T-helper 1 cell treated with Interleukin-12 subunit alpha and Interleukin-12 subunit beta and Interleukin-4 antibody, amounts not matched to agents 30 μg/mL and 1 μg/mL, for 36 hours (primary cell): ENCODE data around the gene KISS1.

Experiments used
- H3K27ac Mint-ChIP-seq: one replicate; pipeline ENCODE4 v1.8.0; 2021; ENCODE audit warnings: mild to moderate bottlenecking, mixed read lengths
- H3K27me3 Mint-ChIP-seq: one replicate; pipeline ENCODE4 v1.8.0; 2021; ENCODE audit warnings: low read depth, mixed read lengths
- H3K36me3 Mint-ChIP-seq: one replicate; pipeline ENCODE4 v1.8.0; 2021; ENCODE audit warnings: low read depth, mixed read lengths
- H3K4me1 Mint-ChIP-seq: one replicate; pipeline ENCODE4 v1.8.0; 2021; ENCODE audit warnings: low read depth, mixed read lengths
- H3K4me3 Mint-ChIP-seq: one replicate; pipeline ENCODE4 v1.8.0; 2021; ENCODE audit warnings: mild to moderate bottlenecking, moderate library complexity, mixed read lengths
- H3K9me3 Mint-ChIP-seq: one replicate; pipeline ENCODE4 v1.8.0; 2021; ENCODE audit warnings: mixed read lengths

Gene KISS1

GRCh38 chr1:204167730-204168129 is 28.6 kb downstream of the KISS1 start:
- Mint-ChIP-seq H3K27me3 (peaks cover 4% of the 10 kb centered on the region), H3K27ac (no peak overlapping the region), H3K36me3 (no peaks in the 10 kb centered on the region), H3K4me1 (no peaks in the 10 kb centered on the region), H3K4me3 (no peak overlapping the region), H3K9me3 (peaks cover 44% of the 10 kb centered on the region)

GRCh38 chr1:204166219-204166618 is 30.1 kb downstream of the KISS1 start, which contains the start of gene REN:
Gene REN (minus strand): TSS chr1:204166337. CDS start chr1:204166293, 44 bp downstream.
- peaks cover 31% of the 10 kb centered on the region for H3K9me3 Mint-ChIP-seq

GRCh38 chr1:204162494-204163074 is 33.7 kb downstream of the KISS1 start:
- Mint-ChIP-seq H3K36me3 (no peaks in the 10 kb centered on the region), H3K27ac (no peak overlapping the region), H3K4me3 (no peak overlapping the region), H3K27me3 (peaks cover 10% of the 10 kb centered on the region), H3K9me3 (peaks cover 5% of the 10 kb centered on the region), H3K4me1 (no peaks in the 10 kb centered on the region)

More at GRCh38 chr1:204166219-204166618, 30.1 kb downstream of the KISS1 start, which contains the start of gene REN:
- H3K27ac Mint-ChIP-seq: no peak within 1 kb of the TSS
- H3K4me1 Mint-ChIP-seq: no peaks in the 10 kb centered on the region
- peaks cover 4% of the 10 kb centered on the region for H3K27me3 Mint-ChIP-seq
- no peak within 1 kb of the TSS for H3K4me3 Mint-ChIP-seq
- no peaks in the 10 kb centered on the region for H3K36me3 Mint-ChIP-seq

- Mint-ChIP-seq H3K4me1 (no peaks in the 10 kb centered on the region), H3K9me3 (no peaks in the 10 kb centered on the region), H3K4me3 (no peak overlapping the region), H3K27ac (no peak overlapping the region), H3K27me3 (peaks cover 10% of the 10 kb centered on the region), H3K36me3 (no peaks in the 10 kb centered on the region)
These were observed 34.4 kb downstream of the KISS1 start for GRCh38 chr1:204161609-204162493.

GRCh38 chr1:204157962-204158361 is 38.3 kb downstream of the KISS1 start:
- Mint-ChIP-seq H3K4me1 (no peaks in the 10 kb centered on the region), H3K36me3 (no peaks in the 10 kb centered on the region), H3K9me3 (no peaks in the 10 kb centered on the region), H3K27ac (no peak overlapping the region), H3K27me3 (peaks cover 24% of the 10 kb centered on the region), H3K4me3 (no peak overlapping the region)

GRCh38 chr1:204155881-204156280 is 40.4 kb downstream of the KISS1 start:
- no peaks in the 10 kb centered on the region for H3K9me3 Mint-ChIP-seq
- H3K4me1 Mint-ChIP-seq: no peaks in the 10 kb centered on the region
- peaks cover 33% of the 10 kb centered on the region for H3K27me3 Mint-ChIP-seq
- no peak overlapping the region for H3K4me3 Mint-ChIP-seq
- no peak overlapping the region for H3K27ac Mint-ChIP-seq
- H3K36me3 Mint-ChIP-seq: no peaks in the 10 kb centered on the region

- H3K4me3 Mint-ChIP-seq: no peak overlapping the region
- H3K9me3 Mint-ChIP-seq: no peaks in the 10 kb centered on the region
- H3K27ac Mint-ChIP-seq: no peak overlapping the region
- H3K36me3 Mint-ChIP-seq: no peaks in the 10 kb centered on the region
- H3K4me1 Mint-ChIP-seq: no peaks in the 10 kb centered on the region
- H3K27me3 Mint-ChIP-seq: peaks cover 38% of the 10 kb centered on the region
These were observed 41.6 kb downstream of the KISS1 start for GRCh38 chr1:204154568-204155255.

- no peaks in the 10 kb centered on the region for H3K4me1 Mint-ChIP-seq
- H3K9me3 Mint-ChIP-seq: no peaks in the 10 kb centered on the region
- H3K36me3 Mint-ChIP-seq: no peaks in the 10 kb centered on the region
- H3K27ac Mint-ChIP-seq: no peak overlapping the region
- H3K4me3 Mint-ChIP-seq: no peak overlapping the region
- peaks cover 43% of the 10 kb centered on the region for H3K27me3 Mint-ChIP-seq
These were observed 42.6 kb downstream of the KISS1 start for GRCh38 chr1:204153667-204154066.

- H3K27me3 Mint-ChIP-seq: peaks cover 43% of the 10 kb centered on the region
- H3K9me3 Mint-ChIP-seq: no peaks in the 10 kb centered on the region
- no peaks in the 10 kb centered on the region for H3K4me1 Mint-ChIP-seq
- H3K27ac Mint-ChIP-seq: no peak overlapping the region
- no peaks in the 10 kb centered on the region for H3K36me3 Mint-ChIP-seq
- peak overlapping the region; percentile 2 for H3K4me3 Mint-ChIP-seq
These were observed 43.8 kb downstream of the KISS1 start for GRCh38 chr1:204152310-204153044.

GRCh38 chr1:204151552-204152309 is 44.6 kb downstream of the KISS1 start, which contains the start of gene ETNK2:
Gene ETNK2 (minus strand): TSS chr1:204152044. CDS start chr1:204151852, 192 bp downstream.
- H3K9me3 Mint-ChIP-seq: no peaks in the 10 kb centered on the region
- no peak within 1 kb of the TSS for H3K27ac Mint-ChIP-seq
- peaks cover 43% of the 10 kb centered on the region for H3K27me3 Mint-ChIP-seq
- peak within 1 kb of the TSS; percentile 46 for H3K4me3 Mint-ChIP-seq
- no peaks in the 10 kb centered on the region for H3K4me1 Mint-ChIP-seq
- H3K36me3 Mint-ChIP-seq: no peaks in the 10 kb centered on the region

GRCh38 chr1:204150702-204151551 is 45.4 kb downstream of the KISS1 start:
- no peaks in the 10 kb centered on the region for H3K36me3 Mint-ChIP-seq
- H3K4me3 Mint-ChIP-seq: peak overlapping the region; percentile 62
- H3K9me3 Mint-ChIP-seq: no peaks in the 10 kb centered on the region
- no peak overlapping the region for H3K27ac Mint-ChIP-seq
- H3K27me3 Mint-ChIP-seq: peaks cover 43% of the 10 kb centered on the region
- H3K4me1 Mint-ChIP-seq: no peaks in the 10 kb centered on the region

- H3K27me3 Mint-ChIP-seq: peaks cover 39% of the 10 kb centered on the region
- no peaks in the 10 kb centered on the region for H3K4me1 Mint-ChIP-seq
- H3K9me3 Mint-ChIP-seq: no peaks in the 10 kb centered on the region
- H3K4me3 Mint-ChIP-seq: peak overlapping the region; percentile 62
- H3K36me3 Mint-ChIP-seq: no peaks in the 10 kb centered on the region
- H3K27ac Mint-ChIP-seq: no peak overlapping the region
These were observed 46.4 kb downstream of the KISS1 start for GRCh38 chr1:204149635-204150565.
